ENCODE measurements around the gene ADARB2.
"Not testable (repeated sequence)": the region's sequence is repeated elsewhere in the genome, so short reads cannot be mapped to it uniquely, and the experiment has no call there.

Gene ADARB2

DNA sequence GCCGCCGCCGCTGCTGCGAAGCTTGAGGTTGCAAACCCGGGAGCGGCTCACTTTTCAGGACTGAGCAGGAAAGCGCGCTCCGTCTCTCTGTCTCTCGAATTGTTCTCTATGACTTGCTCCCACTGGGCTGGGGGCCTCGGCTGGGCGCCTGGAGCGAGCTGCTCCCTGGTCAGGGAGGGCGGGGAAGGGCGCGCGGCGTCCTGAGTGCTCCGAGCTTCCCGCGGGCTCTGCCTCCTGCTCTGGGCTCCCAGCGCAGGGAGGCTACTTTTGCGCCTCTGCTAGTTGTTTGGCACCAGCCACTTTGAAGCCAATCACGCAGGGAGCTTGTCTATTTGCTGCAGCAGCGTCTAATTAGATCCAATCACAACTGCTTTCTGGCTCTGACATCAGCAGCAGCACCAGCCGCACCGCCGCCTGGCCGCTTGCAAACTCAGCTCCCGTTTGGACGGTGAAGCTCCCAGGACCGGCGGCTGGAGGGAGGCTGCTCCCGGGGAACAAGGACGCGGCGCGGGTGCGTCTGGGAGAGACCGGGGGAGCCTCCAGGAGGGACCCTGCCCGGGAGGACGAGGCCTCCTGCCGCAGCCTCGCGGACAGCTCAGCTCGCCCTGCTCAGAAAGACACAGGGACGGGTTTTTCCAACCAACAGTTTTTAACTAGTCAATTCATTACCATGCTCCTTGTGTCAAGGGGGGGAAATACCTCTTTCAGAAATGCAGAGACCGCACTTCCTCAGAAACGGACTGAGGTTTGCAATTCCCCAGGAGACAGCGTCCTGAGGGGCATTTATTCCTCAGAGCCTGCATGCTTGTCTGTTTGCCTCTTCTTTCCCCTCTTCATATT is at the start of gene ADARB2:
Gene ADARB2, minus strand, starts transcription at position 304 of the 840 bp plus-strand sequence.
- in situ Hi-C loops (cut with HindIII; ENCODE audit: low sequenced_read_pairs) = no loop called here

DNA sequence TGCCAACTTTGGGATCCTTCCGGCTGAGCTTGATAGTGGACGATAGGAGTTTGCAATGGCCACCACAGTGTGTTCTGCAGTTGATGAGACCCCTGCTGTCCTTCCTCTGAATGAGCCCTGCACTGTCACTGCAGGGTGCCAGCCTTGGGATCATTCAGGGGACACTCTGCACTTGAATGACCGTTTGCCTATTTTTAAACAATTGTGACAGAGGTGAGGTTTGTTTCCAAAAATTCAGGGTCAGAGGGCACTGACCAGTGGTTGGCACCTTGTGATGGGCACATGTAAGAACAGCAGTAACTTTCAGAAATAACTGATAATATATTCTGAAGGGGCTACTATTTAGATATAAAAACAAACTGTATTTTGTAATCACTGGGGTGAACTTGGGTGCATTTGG is 48.5 kb upstream of the ADARB2 start:
- in situ Hi-C loops (cut with HindIII; ENCODE audit: low sequenced_read_pairs) = no loop called here

- in situ Hi-C loops (cut with HindIII; ENCODE audit: low sequenced_read_pairs) = no loop called here
Observed at GRCh38 chr10:1782841-1783240, 45.5 kb upstream of the ADARB2 start.

GRCh38 chr10:1779796-1780195 is 42.5 kb upstream of the ADARB2 start:
- in situ Hi-C loops (cut with HindIII; ENCODE audit: low sequenced_read_pairs) = no loop called here

GRCh38 chr10:1778375-1778969 is 41.1 kb upstream of the ADARB2 start:
- in situ Hi-C loops (cut with HindIII; ENCODE audit: low sequenced_read_pairs) = no loop called here

- in situ Hi-C loops (cut with HindIII; ENCODE audit: low sequenced_read_pairs) = no loop called here
Observed at GRCh38 chr10:1776127-1776662, 38.9 kb upstream of the ADARB2 start.

DNA sequence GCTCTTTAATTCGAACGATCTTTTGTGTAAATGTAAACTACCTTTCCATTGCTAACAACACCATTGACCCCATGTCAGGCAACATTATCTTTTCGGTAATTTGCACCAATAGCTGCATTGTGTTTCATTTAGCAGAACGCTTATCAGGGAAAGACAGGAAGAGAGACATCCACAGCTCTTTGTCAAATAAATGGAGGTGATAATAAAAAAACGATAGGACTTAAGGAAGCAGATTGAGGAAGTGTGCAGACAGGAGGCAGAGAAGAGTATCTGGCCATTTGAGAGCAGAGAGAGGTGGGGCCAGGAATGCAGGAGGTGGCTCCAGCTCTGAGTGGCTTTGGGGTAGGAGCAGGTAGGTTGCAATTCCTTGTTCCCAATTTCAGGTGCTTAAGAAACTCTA is 37.5 kb upstream of the ADARB2 start:
- in situ Hi-C loops (cut with HindIII; ENCODE audit: low sequenced_read_pairs) = no loop called here

DNA sequence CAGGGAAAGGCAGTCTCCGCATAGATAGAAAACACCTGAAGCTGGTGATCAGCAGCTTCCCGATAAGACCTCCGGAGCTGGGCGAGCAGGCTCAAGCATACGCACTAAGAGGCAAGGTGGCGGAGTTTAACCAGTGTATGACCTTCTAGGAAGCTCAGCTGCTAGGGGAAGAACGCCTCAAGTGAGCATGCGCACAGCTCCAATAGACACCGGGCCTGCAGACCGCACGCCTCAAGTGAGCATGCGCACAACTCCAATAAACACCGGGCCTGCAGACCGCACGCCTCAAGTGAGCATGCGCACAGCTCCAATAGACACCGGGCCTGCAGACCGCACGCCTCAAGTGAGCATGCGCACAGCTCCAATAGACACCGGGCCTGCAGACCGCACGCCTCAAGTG is 35.9 kb upstream of the ADARB2 start:
- in situ Hi-C loops (cut with HindIII; ENCODE audit: low sequenced_read_pairs) = not testable (repeated sequence)

DNA sequence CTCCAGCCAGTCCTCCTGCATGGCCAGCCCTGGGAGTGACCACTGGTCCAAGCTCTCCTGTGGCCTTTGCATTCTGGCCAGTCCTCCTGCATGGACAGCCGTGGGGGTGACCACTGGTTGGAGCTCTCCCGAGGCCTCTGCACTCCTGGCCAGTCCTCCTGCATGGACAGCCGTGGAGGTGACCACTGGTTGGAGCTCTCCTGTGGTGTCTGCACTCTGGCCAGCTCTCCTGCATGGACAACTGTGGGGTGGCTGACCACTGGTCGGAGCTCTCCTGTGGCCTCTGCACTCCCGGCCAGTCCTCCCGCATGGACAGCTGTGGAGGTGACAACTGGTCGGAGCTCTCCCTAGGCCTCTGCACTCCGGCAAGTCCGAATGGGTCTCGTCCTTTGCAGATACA is 28.7 kb upstream of the ADARB2 start:
- in situ Hi-C loops (cut with HindIII; ENCODE audit: low sequenced_read_pairs) = no loop called here

DNA sequence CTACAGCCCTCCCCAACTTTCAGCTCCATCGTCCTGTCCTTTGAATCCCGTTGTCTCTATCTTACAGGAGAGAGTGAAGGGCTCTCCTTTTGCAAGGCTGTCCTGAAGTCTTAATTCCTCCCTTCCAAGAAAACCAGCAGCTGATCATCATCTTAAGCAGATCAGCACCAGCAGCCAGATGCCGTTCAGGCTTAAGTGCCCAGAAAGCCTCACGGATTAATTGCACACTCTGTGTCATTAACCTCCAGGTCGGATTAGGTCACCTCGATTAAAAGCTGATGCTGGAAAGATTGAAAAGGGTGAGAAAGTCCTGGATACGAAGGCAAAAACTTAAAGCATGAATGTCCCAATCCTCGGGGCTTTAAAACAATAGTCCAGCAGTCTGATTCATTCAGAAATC is 24.8 kb upstream of the ADARB2 start:
- in situ Hi-C loops (cut with HindIII; ENCODE audit: low sequenced_read_pairs) = no loop called here

- in situ Hi-C loops (cut with HindIII; ENCODE audit: low sequenced_read_pairs) = no loop called here
Observed at GRCh38 chr10:1754506-1755153, 17.3 kb upstream of the ADARB2 start.

DNA sequence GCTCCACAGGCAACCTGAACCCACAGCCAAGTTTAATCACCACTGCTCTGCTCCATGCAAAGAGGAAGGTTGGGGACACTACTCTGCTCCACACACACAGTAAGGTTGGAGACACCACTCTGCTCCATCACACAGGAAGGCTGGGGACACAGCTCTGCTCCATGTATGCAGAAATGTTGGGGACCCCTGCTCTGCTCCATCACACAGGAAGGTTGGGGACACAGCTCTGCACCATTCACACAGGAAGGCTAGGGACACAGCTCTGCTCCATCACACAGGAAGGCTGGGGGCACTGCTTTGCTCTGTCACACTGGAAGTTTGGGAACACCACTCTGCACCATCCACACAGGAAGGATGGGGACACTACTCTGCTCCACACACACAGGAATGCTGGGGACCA is 14.8 kb upstream of the ADARB2 start:
- in situ Hi-C loops (cut with HindIII; ENCODE audit: low sequenced_read_pairs) = no loop called here

GRCh38 chr10:1747590-1748157 is 10.3 kb upstream of the ADARB2 start:
- in situ Hi-C loops (cut with HindIII; ENCODE audit: low sequenced_read_pairs) = no loop called here

DNA sequence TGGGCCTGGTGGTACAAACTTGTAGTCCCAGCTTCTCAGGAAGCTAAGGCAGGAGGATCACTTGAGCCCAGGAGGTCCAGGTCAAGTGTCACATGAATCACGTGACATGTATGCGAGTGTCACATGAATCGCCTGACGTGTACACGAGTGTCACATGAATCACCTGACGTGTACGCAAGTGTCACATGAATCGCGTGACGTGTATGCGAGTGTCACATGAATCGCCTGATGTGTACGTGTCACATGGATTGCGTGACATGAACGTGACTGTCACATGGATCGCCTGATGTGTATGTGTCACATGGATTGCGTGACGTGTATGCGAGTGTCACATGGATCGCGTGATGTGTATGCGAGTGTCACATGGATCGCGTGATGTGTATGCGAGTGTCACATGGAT is 9.5 kb upstream of the ADARB2 start:
- in situ Hi-C loops (cut with HindIII; ENCODE audit: low sequenced_read_pairs) = no loop called here

- in situ Hi-C loops (cut with HindIII; ENCODE audit: low sequenced_read_pairs) = no loop called here
Observed at GRCh38 chr10:1745780-1746456, 8.6 kb upstream of the ADARB2 start.

DNA sequence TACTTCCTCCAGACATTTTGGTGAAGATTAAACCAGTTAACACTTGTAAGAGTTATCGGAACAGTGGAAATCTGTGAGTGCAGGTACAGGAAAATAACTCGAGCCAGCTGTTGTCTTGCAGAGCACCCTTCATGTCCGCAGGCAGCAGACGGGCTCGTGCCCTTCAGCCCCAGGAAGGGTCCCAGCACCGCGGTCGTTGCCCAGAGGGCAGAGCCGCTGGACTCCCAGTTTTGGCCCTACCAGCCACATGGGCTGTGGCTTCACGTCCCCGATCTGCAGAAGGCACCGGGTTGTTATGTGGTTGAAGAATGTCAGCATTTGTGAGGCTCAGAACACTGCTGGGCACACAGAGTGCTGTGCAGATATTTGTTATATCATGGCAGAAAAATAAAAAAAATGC is 7.2 kb upstream of the ADARB2 start:
- in situ Hi-C loops (cut with HindIII; ENCODE audit: low sequenced_read_pairs) = no loop called here

- in situ Hi-C loops (cut with HindIII; ENCODE audit: low sequenced_read_pairs) = no loop called here
Observed at GRCh38 chr10:1743141-1743540, 5.8 kb upstream of the ADARB2 start.

GRCh38 chr10:1741450-1741849 is 4.1 kb upstream of the ADARB2 start:
- in situ Hi-C loops (cut with HindIII; ENCODE audit: low sequenced_read_pairs) = no loop called here

DNA sequence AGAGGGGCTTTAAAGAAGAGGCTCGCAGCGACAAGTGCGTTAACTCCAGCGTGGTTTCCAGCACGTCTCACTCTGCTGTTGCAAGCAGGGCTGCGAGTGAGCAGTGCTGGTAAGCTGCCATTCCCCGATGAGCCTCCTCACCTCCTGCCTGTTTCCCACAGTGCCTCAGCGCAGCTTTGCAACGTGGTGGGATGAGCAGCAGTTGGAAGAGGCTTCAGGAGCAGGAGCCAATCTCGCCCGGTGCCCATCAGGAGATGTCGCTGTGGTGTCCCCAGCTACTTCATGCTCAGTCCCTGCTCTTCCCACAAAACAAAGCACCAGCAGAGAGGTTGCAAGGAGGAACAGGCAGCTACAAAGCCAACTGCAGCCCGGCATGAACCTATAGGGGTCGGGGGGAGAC is 2.4 kb upstream of the ADARB2 start:
- in situ Hi-C loops (cut with HindIII; ENCODE audit: low sequenced_read_pairs) = no loop called here

DNA sequence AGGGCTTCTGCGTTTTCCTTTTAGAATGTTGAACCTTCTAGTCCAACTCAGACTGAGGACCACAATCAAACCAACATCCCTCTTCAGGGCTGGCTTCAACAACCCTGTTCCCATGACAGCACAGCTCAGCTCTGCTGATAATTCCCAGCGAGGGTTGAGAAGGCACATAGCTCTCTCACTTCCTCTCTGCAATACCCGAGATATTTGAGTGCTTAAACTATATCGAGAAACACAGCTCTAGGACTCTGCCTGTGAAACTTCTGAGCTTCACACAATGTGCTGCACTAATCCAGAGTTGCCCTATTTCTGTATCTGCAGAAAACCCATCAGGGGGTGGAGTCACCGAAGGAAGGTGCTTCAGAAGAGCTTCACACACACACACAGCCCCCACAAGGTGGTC is 1.6 kb upstream of the ADARB2 start:
- in situ Hi-C loops (cut with HindIII; ENCODE audit: low sequenced_read_pairs) = no loop called here

GRCh38 chr10:1736972-1737221 is 428 bp downstream of the ADARB2 start:
- in situ Hi-C loops (cut with HindIII; ENCODE audit: low sequenced_read_pairs) = no loop called here
